ENCODE results near the gene TSEN54. TPM values are rescaled to one million over a fixed set of nuclear protein-coding genes. Genes with fewer than 3 reads are reported as not detected.

TSEN54 gene
- total RNA-seq, 2 experiments from 2014 or later, result 55.6 to 60.5 TPM

- no peak overlapping the region for H3K27ac Mint-ChIP-seq
- no peaks in the 10 kb centered on the region for H3K9me3 Mint-ChIP-seq
- CTCF ChIA-PET, result interaction anchor here (0.6 to 0.7 kb wide), 2 partner anchors 38 to 39 kb away, joined by 3 read pairs; no protein-coding TSS in a partner anchor
Observed at GRCh38 chr17:75548813-75549212, 32.5 kb downstream of the TSEN54 start.

GRCh38 chr17:75549246-75550138, 33.2 kb downstream of the TSEN54 start:
- Mint-ChIP-seq H3K4me1 (peaks cover 2% of the 10 kb centered on the region), H3K9me3 (no peaks in the 10 kb centered on the region), H3K36me3 (ENCODE audit: low read depth) (no peaks in the 10 kb centered on the region), H3K27ac (no peak overlapping the region), H3K4me3 (no peak overlapping the region), H3K27me3 (no peaks in the 10 kb centered on the region)
- DNase-seq, result no peak
- CTCF ChIA-PET, result interaction anchor here (0.6 kb wide), 1 partner anchor 37 kb away, joined by 3 read pairs; no protein-coding TSS in a partner anchor
- POLR2A ChIA-PET, result no interaction called here

More at GRCh38 chr17:75548813-75549212, 32.5 kb downstream of the TSEN54 start:
- no peak for DNase-seq
- Mint-ChIP-seq H3K4me1 (peaks cover 2% of the 10 kb centered on the region), H3K27me3 (no peaks in the 10 kb centered on the region), H3K4me3 (no peak overlapping the region), H3K36me3 (ENCODE audit: low read depth) (no peaks in the 10 kb centered on the region)
- POLR2A ChIA-PET, result no interaction called here

DNA sequence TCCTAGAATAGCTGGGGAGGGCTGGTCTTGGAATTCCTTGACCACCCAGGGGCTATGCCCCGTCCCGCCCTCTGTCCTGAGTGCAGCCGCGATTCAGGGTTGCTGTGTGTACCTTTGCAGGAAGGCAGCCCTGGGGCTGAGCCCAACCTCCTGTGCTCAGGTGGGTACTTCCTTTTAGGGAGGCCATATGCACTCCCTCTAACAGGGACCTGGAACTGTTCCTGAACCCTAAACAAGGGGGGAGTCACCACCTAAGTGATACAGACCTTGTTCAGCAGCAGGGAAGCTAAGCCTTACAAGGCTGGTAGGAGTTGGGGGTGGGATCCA, 33.8 kb downstream of the TSEN54 start:
- peaks cover 2% of the 10 kb centered on the region for H3K4me1 Mint-ChIP-seq
- no peak overlapping the region for H3K27ac Mint-ChIP-seq
- ChIA-PET CTCF (no interaction called here), POLR2A (no interaction called here)
- H3K4me3 Mint-ChIP-seq, result no peak overlapping the region
- no peaks in the 10 kb centered on the region for H3K27me3 Mint-ChIP-seq
- DNase-seq, result no peak
- H3K9me3 Mint-ChIP-seq, result no peaks in the 10 kb centered on the region
- H3K36me3 Mint-ChIP-seq (ENCODE audit: low read depth), result no peaks in the 10 kb centered on the region

- H3K4me3 Mint-ChIP-seq, result no peak overlapping the region
- POLR2A ChIA-PET, result no interaction called here
- no peaks in the 10 kb centered on the region for H3K36me3 Mint-ChIP-seq (ENCODE audit: low read depth)
- no peaks in the 10 kb centered on the region for H3K27me3 Mint-ChIP-seq
- CTCF ChIA-PET, result interaction anchor here (0.7 to 1.0 kb wide), 2 partner anchors 16 to 596 kb away, joined by 3 read pairs; no protein-coding TSS in a partner anchor
- no peak overlapping the region for H3K27ac Mint-ChIP-seq
- no peaks in the 10 kb centered on the region for H3K9me3 Mint-ChIP-seq
- peaks cover 2% of the 10 kb centered on the region for H3K4me1 Mint-ChIP-seq
- no peak for DNase-seq
Observed at GRCh38 chr17:75551266-75551665, 34.9 kb downstream of the TSEN54 start.

DNA sequence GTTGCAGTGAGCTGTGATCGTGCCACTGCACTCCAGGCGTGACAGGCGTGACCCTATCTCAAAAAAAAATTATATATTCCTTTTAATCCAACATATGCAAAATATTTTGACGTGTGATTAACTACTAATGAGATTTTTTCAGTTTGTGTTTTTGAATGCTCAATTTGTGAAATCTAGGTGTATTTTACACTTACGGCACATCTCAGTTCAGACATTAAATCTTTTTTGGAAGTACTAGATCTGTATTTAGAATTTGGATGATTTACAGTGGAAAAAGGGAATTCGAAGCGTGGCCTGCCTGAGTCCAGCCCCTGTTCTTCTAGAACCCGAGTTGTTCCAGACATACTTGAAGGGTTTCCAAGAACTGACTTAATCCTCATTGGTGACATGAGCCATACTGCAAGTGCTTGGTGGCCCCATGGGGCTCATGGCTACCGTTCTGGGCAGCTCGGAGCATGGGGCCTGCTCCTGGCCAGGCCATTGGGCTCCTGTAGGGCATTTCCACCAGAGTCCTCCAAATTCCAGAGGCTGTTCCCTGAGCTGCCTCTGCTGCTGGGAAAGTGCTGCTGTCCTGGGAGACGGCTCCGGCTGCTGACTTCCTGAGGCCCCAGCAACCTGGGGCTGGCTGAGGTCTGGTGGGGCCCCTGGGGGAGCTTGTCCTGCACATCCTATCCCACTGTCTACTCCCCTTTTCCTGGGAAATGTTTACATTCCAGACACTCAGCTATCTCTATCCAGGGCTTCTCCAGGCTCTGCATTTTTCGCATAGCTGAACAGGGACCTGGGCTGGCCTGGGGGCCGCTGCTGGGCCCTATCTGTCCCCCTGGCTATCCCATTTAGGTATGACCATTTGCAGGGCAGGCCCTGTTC, 36.3 kb downstream of the TSEN54 start:
- H3K36me3 Mint-ChIP-seq (ENCODE audit: low read depth), result no peaks in the 10 kb centered on the region

GRCh38 chr17:75553295-75554110, 37.2 kb downstream of the TSEN54 start:
- Mint-ChIP-seq H3K27ac (no peak overlapping the region), H3K27me3 (no peaks in the 10 kb centered on the region), H3K36me3 (ENCODE audit: low read depth) (no peaks in the 10 kb centered on the region), H3K9me3 (no peaks in the 10 kb centered on the region), H3K4me1 (peaks cover 2% of the 10 kb centered on the region), H3K4me3 (no peak overlapping the region)
- ChIA-PET CTCF (no interaction called here), POLR2A (interaction anchor here (1.0 kb wide), 1 partner anchor 11 kb away, joined by 4 read pairs; no protein-coding TSS in a partner anchor)
- DNase-seq, result no peak

More for the DNA sequence above, 36.3 kb downstream of the TSEN54 start:
- no peak for DNase-seq
- CTCF ChIA-PET, result interaction anchor here (0.6 kb wide), 1 partner anchor 319 kb away, joined by 4 read pairs; no protein-coding TSS in a partner anchor
- H3K27me3 Mint-ChIP-seq, result no peaks in the 10 kb centered on the region
- no peaks in the 10 kb centered on the region for H3K9me3 Mint-ChIP-seq
- H3K4me3 Mint-ChIP-seq, result no peak overlapping the region
- peaks cover 2% of the 10 kb centered on the region for H3K4me1 Mint-ChIP-seq
- POLR2A ChIA-PET, result interaction anchor here (1.0 kb wide), 1 partner anchor 10 kb away, joined by 4 read pairs; no protein-coding TSS in a partner anchor
- H3K27ac Mint-ChIP-seq, result no peak overlapping the region

GRCh38 chr17:75555679-75556153, 39.4 kb downstream of the TSEN54 start:
- ChIA-PET POLR2A (no interaction called here), CTCF (interaction anchor here (0.6 kb wide), 1 partner anchor 17 kb away, joined by 7 read pairs; no protein-coding TSS in a partner anchor)
- H3K4me3 Mint-ChIP-seq, result no peak overlapping the region
- H3K27me3 Mint-ChIP-seq, result no peaks in the 10 kb centered on the region
- no peaks in the 10 kb centered on the region for H3K4me1 Mint-ChIP-seq
- H3K9me3 Mint-ChIP-seq, result no peaks in the 10 kb centered on the region
- no peak overlapping the region for H3K27ac Mint-ChIP-seq
- no peak for DNase-seq
- H3K36me3 Mint-ChIP-seq (ENCODE audit: low read depth), result no peaks in the 10 kb centered on the region

GRCh38 chr17:75557075-75557851, 40.9 kb downstream of the TSEN54 start:
- DNase-seq, result no peak
- Mint-ChIP-seq H3K27ac (no peak overlapping the region), H3K4me3 (no peak overlapping the region), H3K9me3 (no peaks in the 10 kb centered on the region), H3K27me3 (no peaks in the 10 kb centered on the region), H3K4me1 (no peaks in the 10 kb centered on the region), H3K36me3 (ENCODE audit: low read depth) (no peaks in the 10 kb centered on the region)
- POLR2A ChIA-PET, result no interaction called here
- CTCF ChIA-PET, result no interaction called here

DNA sequence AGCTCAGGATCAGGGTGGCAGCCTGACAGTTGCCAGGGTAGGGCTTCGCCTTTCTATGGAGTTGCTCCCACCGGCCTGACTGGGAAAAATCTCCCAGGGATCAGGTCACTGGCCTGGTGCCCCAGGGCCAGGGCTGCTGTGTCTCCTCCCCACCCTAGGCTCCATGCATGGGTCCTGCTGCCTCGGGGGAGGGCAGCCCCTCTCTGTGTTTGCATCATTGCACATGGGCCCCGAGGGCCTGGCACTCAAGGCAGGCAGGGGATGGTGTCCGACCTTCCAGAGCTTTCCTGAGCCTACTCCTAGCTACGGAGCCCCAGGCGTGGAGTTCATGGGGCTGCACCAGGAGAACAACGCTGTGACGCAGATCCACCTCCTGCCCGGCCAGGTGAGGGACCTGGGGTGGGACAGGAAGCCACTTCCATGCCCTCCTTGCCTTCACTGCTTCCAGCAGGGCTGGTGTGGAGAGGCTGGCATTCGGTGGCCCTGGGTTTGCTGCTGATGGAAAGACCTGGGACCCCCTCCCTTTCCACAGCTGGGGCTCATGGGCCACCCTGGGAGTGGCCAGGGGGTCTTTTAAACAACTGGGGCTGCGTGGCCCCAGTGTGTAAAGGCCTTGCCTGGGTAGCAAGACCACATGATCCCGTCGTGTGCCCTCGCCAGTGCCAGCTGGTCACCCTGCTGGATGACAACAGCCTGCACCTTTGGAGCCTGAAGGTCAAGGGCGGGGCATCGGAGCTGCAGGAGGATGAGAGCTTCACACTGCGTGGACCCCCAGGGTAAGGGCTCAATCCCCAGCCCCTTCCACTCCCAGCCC, 41.7 kb downstream of the TSEN54 start:
- H3K4me1 Mint-ChIP-seq, result no peaks in the 10 kb centered on the region
- ChIA-PET POLR2A (no interaction called here), CTCF (interaction anchor here (0.6 kb wide), 1 partner anchor 139 kb away, joined by 3 read pairs; no protein-coding TSS in a partner anchor)
- no peaks in the 10 kb centered on the region for H3K27me3 Mint-ChIP-seq
- H3K36me3 Mint-ChIP-seq (ENCODE audit: low read depth), result no peaks in the 10 kb centered on the region
- H3K9me3 Mint-ChIP-seq, result no peaks in the 10 kb centered on the region
- no peak overlapping the region for H3K4me3 Mint-ChIP-seq
- no peak for DNase-seq
- H3K27ac Mint-ChIP-seq, result no peak overlapping the region

DNA sequence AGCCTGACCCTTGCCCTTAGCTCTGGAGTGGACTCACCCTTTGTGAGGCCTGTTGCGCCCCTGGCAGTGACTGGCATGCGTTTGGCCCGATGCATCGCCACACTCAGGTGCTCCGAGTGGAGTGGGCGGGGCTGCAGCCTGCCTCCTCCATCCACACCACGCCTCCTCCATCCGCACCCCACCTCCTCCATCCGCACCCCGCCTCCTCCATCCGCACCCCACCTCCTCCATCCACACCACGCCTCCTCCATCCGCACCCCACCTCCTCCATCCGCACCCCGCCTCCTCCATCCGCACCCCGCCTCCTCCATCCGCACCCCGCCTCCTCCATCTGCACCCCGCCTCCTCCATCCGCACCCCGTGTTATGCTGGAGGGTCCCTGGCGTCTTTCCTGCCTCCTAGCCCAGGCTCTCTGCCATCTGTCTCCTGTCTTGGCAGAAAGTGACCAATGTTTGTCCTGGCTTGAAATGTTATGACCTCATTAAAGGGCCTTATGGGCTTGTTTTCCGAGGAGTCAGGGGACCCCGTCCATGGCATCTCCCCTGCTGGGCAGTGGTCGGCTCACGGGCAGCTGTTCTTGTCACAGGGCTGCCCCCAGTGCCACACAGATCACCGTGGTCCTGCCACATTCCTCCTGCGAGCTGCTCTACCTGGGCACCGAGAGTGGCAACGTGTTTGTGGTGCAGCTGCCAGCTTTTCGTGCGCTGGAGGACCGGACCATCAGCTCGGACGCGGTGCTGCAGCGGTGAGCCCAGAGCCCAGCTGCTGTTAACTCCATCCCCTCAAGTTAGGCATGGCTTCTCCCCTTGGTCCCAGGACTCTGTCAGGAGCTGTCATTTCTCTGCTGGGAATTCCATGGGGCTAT, 42.6 kb downstream of the TSEN54 start:
- no peak overlapping the region for H3K27ac Mint-ChIP-seq
- no peaks in the 10 kb centered on the region for H3K36me3 Mint-ChIP-seq (ENCODE audit: low read depth)
- H3K27me3 Mint-ChIP-seq, result no peaks in the 10 kb centered on the region
- no peaks in the 10 kb centered on the region for H3K9me3 Mint-ChIP-seq
- CTCF ChIA-PET, result no interaction called here
- H3K4me3 Mint-ChIP-seq, result no peak overlapping the region
- no peak for DNase-seq
- no peaks in the 10 kb centered on the region for H3K4me1 Mint-ChIP-seq
- POLR2A ChIA-PET, result no interaction called here

Data from activated CD4-positive, alpha-beta memory T cell treated with anti-CD3 and anti-CD28 coated beads, Interleukin-2, amount 10 ng/mL, durations not matched to agents 7 days and 5 days (primary cell).